ENCODE results near the gene APP. TPM values are rescaled to one million over a fixed set of nuclear protein-coding genes. Genes with fewer than 3 reads are reported as not detected.

The APP gene
- total and polyA plus RNA-seq, 2 of the 13 experiments (the other 11 are each of a cell fraction or from before 2014, with no cell fraction given), result 70.6 to 262 TPM

GRCh38 chr21:25997788-25998611 lies 172.6 kb downstream of the APP start:
- no peak overlapping the region for H3K4me3 ChIP-seq (replicated peaks in 1 of 3; ENCODE audit: insufficient read depth in 1 of 3, low read depth in 2 of 3, low read length in 3 of 3)
- POLR2A ChIA-PET, result no interaction called here
- H4K20me1 ChIP-seq (ENCODE audit: insufficient read depth, low read length), result no peaks in the 10 kb centered on the region
- intact Hi-C loops (cut with micrococcal nuclease; ENCODE audit: unreplicated experiment), result loop anchor here (5.0 kb wide), 2 partner anchors 169 to 266 kb away; partner anchors contain the start of genes ATP5PF and GABPA
- in situ Hi-C loops (cut with HindIII; ENCODE audit: extremely low pct_ligation_motif_present, low pct_unique_long_range_greater_than_20kb), result no loop called here
- 21% methylated on average over 4 of the region's 4 CpGs for WGBS (ENCODE audit: low lambda C conversion rate)
- ATAC-seq (peak; percentile 88), DNase-seq (ENCODE audit: low spot score) (peak; percentile 88), FAIRE-seq (no peak)
- no peaks in the 10 kb centered on the region for H3K9me3 ChIP-seq (ENCODE audit: low read length)
- peaks cover 22% of the 10 kb centered on the region for H3K4me1 ChIP-seq (ENCODE audit: insufficient read depth, low read length)
- H3K27ac ChIP-seq (ENCODE audit: extremely low read length, insufficient read depth, low read length), result peak overlapping the region; percentile 25
- no TSS peak for BruUV-seq (replicated peaks)
- H3K27me3 ChIP-seq (ENCODE audit: control insufficient read depth in 1 of 2, insufficient read depth in 2 of 2, low read length in 2 of 2), result no peaks in the 10 kb centered on the region
- H3K4me2 ChIP-seq (ENCODE audit: low read depth, low read length), result no peak overlapping the region
- H3K36me3 ChIP-seq (replicated peaks in 1 of 2; ENCODE audit: control insufficient read depth in 1 of 2, insufficient read depth in 2 of 2, low read length in 2 of 2), result peaks cover 0 to 3% of the 10 kb centered on the region in 2 experiments; a peak in 1 of 5 replicates
- CTCF ChIA-PET (ENCODE audit: low intra/inter-chr PET ratio, low total read pairs), result no interaction called here
- no peak overlapping the region for H2AFZ ChIP-seq (ENCODE audit: low read length)
- no peak overlapping the region for H3K9ac ChIP-seq (ENCODE audit: insufficient read depth, low read depth, low read length)
- H3K79me2 ChIP-seq (ENCODE audit: insufficient read depth, low read length), result no peaks in the 10 kb centered on the region
- TF ChIP-seq KMT2A (CRISPR knock-in tag; IDR thresholded peaks at IDR 0.05), result no peak
- peak; percentile 71 for TF ChIP-seq NR2F6 (IDR thresholded peaks at IDR 0.05)
- TF ChIP-seq NR2F6 (CRISPR knock-in tag; IDR thresholded peaks at IDR 0.05), result no peak
- no peak for TF ChIP-seq KDM6A (CRISPR knock-in tag; IDR thresholded peaks at IDR 0.05; ENCODE audit: low read depth)
- TF ChIP-seq ZZZ3 (CRISPR knock-in tag; IDR thresholded peaks at IDR 0.05; ENCODE audit: borderline replicate concordance), result no peak
- TF ChIP-seq MZF1 (CRISPR knock-in tag; IDR thresholded peaks at IDR 0.05; ENCODE audit: borderline replicate concordance), result no peak
- TF ChIP-seq SOX5 (CRISPR knock-in tag; IDR thresholded peaks at IDR 0.05; ENCODE audit: borderline replicate concordance), result peak; percentile 92
- TF ChIP-seq ARID3A (IDR thresholded peaks at IDR 0.05; ENCODE audit: low read depth, low read length), result no peak
- TF ChIP-seq ZNF138 (CRISPR knock-in tag; IDR thresholded peaks at IDR 0.05; ENCODE audit: low read depth), result no peak
- no peak for TF ChIP-seq PHF5A (CRISPR knock-in tag; IDR thresholded peaks at IDR 0.05; ENCODE audit: low read depth, unreplicated experiment)
- TF ChIP-seq SOX13 (IDR thresholded peaks at IDR 0.05), result peak; percentile 82
- peak in 1 of 2 experiments; percentile 98; a peak in 2 of 4 replicates for TF ChIP-seq SOX13 (CRISPR knock-in tag; conservative IDR thresholded peaks at IDR 0.05 in 1 of 2, IDR thresholded peaks at IDR 0.05 in 1 of 2)
- TF ChIP-seq RNF2 (conservative IDR thresholded peaks at IDR 0.05; ENCODE audit: low read depth), result no peak
- TF ChIP-seq NFYB (CRISPR knock-in tag; IDR thresholded peaks at IDR 0.05), result peak; percentile 55
- peak; percentile 50; the same call in 1 of the 2 replicates for TF ChIP-seq TBX2 (CRISPR knock-in tag; IDR thresholded peaks at IDR 0.05; ENCODE audit: borderline replicate concordance)
- no peak for TF ChIP-seq KDM5B (CRISPR knock-in tag; IDR thresholded peaks at IDR 0.05; ENCODE audit: borderline replicate concordance)
- TF ChIP-seq PAWR (CRISPR knock-in tag; IDR thresholded peaks at IDR 0.05; ENCODE audit: borderline replicate concordance), result no peak
- TF ChIP-seq, protein P1, sequence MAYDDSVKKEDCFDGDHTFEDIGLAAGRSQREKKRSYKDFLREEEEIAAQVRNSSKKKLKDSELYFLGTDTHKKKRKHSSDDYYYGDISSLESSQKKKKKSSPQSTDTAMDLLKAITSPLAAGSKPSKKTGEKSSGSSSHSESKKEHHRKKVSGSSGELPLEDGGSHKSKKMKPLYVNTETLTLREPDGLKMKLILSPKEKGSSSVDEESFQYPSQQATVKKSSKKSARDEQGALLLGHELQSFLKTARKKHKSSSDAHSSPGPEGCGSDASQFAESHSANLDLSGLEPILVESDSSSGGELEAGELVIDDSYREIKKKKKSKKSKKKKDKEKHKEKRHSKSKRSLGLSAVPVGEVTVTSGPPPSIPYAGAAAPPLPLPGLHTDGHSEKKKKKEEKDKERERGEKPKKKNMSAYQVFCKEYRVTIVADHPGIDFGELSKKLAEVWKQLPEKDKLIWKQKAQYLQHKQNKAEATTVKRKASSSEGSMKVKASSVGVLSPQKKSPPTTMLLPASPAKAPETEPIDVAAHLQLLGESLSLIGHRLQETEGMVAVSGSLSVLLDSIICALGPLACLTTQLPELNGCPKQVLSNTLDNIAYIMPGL (CRISPR knock-in tag; IDR thresholded peaks at IDR 0.05; ENCODE audit: borderline replicate concordance in 1 of 2, low read depth in 1 of 2), result no peak
- peak; percentile 36; the same call in 1 of the 2 replicates for TF ChIP-seq NR2F2 (IDR thresholded peaks at IDR 0.05; ENCODE audit: borderline replicate concordance, low read depth)
- TF ChIP-seq CEBPG (CRISPR knock-in tag; IDR thresholded peaks at IDR 0.05), result peak; percentile 11; the same call in 1 of the 2 replicates
- 0 out of 2 replicates have a peak, but pooled peaks have one; percentile 18 for TF ChIP-seq SAP130 (CRISPR knock-in tag; IDR thresholded peaks at IDR 0.05; ENCODE audit: low read depth)
- peak in 1 of 2 experiments; percentile 42; a peak in 2 of 4 replicates for TF ChIP-seq EP300 (IDR thresholded peaks at IDR 0.05; ENCODE audit: low read depth in 2 of 2, low read length in 2 of 2)
- no peak for TF ChIP-seq EP300 (CRISPR knock-in tag; IDR thresholded peaks at IDR 0.05; ENCODE audit: borderline replicate concordance)

Measured in HepG2 (cell line).